Limb (tissue), 2 donors: ENCODE results near the gene SYT7.
A peak's percentile ranks its signal among the peaks of the same experiment; 100 is the strongest.

Source experiments
- DNase-seq, 2 donors: peaks; one replicate each; pipeline ENCODE4 v3.0.0-alpha.2; 2016; ENCODE audit errors: extremely low spot score in 2 of 2

The SYT7 gene

DNA sequence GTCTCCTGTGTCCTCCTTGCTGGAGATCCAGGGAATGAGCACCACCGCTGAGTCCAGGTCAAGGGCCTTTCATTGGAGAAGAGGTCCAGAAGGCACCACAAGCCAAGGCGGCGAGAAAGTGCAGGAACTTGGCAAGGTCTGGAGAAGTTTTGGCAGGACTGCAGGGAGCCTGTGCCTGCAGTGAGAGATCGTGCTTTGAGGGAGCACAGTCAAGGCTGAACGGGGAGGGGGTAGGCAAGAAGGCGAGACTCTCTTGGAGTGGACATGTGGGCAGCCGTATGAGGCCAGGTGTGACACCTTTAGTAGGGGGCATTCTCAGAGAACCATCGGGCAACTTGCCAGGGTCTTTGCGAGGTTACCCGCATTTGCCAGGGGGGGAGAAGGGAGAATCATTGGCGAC lies 41.9 kb downstream of the SYT7 start:
- DNase-seq, result no peak

DNA sequence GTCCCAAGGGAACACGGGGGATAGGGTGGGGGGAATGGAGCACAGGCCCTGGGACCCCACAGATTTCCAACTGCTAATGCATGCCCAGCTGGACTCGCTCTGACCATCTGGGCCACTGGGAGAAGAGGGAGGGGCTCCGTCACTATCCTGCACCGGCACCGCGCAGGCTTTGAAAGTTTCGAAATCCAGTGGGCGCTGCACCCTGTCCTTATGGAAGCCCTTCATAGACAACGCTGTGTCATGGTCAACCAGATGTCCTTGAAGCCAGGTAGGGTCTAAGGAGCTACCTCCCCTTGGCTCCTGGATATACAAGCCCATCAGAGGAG lies 42.3 kb downstream of the SYT7 start:
- no peak for DNase-seq

DNA sequence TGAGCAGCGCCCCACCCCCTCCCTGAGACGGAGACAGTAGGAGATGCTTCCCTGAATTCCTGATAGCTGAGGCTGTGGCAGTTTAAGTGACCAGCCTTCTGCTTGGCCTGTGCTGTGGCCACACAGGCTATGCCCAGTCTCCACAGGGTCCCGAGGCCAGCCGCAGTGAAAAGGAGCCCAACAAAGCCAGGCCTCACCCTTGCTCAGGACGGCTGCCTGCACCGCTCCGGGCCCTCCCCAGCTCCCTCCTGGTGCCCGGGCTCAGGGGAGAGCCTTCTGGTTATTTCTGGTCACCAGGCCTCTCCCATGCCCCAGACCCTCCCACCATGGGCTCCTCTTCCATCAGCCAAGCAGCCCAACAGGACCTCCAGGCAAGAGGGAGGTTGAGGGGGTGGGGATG lies 43.5 kb downstream of the SYT7 start:
- no peak for DNase-seq

DNA sequence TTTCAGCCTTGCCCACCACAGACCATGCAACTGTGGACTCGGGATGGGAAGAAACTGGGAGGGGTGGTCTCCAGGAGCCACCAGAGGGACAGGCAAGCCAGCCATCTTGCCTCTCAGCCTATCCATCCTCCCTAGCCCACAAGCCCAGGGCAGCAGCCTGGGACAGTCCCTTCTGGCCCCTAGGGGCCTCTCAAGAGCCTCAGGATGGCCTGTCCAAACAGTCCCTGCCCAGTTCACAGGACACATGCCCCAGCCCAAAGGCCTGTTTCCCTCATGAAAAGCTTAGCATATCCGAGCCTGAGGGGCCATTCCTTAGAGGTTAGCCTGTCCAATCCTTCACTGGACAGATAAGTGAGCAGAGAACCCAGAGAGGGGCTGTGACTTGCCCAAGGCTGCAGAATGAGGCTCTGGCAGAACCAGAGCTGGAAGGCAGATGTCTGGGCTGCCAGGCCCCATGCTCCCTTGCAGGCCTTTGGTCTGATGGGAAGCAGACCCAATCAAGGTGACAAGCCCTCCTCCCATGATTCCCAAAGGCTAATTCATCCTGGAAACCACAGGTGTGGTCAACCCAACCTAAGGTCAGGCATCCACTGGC lies 44.1 kb downstream of the SYT7 start:
- DNase-seq, result no peak

- DNase-seq, result no peak
These were observed 44.7 kb downstream of the SYT7 start for GRCh38 chr11:61535998-61536675.

DNA sequence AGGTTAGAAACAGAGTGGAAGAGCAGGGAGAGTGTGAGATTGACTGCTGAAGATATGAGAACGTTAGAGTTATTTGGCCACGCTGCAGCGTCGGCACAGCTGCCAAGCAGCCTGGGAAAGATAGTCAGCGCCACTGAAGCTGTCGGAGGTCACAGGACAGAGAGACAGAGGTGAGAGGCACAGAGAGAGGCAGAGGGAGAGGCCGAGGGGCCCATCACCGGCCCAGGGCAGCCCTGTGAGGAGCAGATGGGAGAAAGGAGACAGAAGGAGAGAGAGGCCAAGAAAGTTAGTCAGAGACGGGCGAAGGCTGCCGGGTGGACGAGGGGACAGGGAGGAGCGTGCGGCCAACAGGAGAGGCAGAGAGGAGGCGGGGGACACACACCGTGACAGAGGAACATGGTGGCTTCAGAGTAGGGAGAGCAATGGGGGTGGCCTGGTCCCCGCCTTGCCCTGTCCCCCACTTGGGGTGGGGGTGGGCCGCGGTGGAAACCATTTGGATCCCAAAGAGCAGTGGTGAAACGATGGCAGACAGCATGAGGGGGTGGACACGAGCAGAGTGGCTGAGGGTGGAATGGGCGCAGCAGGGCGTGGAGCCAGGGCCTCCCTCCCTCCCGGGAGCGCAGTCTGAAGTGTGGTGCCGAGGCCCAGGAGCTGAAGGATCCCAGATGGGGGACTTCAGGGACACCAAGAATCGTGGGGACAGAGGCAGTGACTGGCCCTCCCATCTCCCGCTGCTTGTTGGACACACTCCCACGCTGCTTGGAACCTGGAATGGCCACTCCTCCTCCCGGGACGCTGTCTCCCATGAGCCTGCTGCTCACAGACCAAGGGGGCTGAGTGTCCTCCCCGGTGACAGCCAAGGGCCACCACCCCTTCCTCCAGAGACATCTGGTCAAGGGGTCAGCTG lies 45.7 kb downstream of the SYT7 start:
- DNase-seq, result no peak

GRCh38 chr11:61534025-61534932 lies 46.6 kb downstream of the SYT7 start:
- no peak for DNase-seq

DNA sequence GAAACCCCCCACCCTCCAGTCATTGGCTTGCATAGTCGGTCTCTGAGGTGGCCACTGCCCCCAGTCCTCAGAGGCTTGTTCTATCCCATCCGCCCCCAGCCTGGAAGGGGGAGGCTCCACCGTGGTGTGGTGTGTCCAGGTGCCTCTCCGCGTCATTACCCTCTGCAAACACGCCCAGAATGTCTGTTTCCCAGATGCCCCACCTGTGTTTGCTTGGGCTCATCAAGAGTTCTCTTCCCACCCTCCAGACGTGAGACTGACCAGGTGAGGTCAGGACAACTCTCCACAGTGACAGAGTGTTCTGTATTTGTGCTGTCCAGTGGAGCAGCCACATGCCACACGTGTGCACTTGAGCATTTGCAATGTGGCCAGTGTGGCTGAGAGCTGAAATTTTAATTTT lies 47.5 kb downstream of the SYT7 start:
- no peak for DNase-seq

- DNase-seq, result no peak
These were observed 47.9 kb downstream of the SYT7 start for GRCh38 chr11:61533039-61533375.

DNA sequence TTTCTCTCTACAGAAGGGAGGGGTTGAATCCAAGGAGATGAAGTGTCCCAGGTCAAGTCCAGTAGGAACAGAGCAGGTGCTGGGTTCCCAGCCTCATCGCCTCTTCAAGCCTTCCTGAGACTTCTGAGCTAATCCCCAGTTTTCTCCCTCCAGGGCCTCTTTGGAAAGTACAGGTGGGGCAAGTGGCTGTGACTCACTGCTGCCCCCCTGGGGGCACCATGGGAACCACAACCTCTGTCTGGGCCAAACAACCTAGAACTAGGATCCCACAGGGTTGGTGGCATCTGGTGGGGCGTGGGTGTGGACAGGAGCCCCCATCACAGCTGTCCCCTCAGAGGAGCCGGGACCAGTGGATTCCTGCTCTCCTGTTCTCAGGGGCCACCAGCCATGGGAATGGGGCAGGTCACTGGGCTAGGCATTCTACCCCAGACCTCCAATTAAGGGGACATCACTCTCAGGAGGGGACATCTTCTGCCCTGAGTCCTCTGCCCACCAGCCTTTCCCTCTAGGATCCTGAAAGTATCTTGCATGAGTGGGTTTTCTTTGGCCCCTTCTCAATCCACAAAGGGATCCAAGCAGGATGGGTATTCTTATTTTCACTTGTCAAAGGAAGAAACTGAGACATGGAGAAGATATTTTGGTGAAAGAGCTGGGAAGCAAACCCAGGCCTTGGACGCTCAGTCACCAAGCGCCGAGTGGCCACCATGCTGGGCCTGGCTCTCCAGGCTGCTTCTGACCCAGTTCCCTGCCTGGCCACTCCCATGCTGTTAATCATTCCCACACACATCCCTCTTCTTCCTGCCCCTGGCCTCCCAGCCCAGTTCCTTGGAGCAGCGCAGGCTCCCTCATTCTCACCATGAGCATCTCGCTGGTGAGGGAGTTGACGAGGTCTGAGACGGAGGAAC lies 48.5 kb downstream of the SYT7 start:
- DNase-seq, result no peak

GRCh38 chr11:61531044-61531443 lies 49.8 kb downstream of the SYT7 start:
- DNase-seq, result peak in 1 of 2 donors; percentile 51

- DNase-seq, result no peak
These were observed 51.2 kb downstream of the SYT7 start for GRCh38 chr11:61529537-61530225.

DNA sequence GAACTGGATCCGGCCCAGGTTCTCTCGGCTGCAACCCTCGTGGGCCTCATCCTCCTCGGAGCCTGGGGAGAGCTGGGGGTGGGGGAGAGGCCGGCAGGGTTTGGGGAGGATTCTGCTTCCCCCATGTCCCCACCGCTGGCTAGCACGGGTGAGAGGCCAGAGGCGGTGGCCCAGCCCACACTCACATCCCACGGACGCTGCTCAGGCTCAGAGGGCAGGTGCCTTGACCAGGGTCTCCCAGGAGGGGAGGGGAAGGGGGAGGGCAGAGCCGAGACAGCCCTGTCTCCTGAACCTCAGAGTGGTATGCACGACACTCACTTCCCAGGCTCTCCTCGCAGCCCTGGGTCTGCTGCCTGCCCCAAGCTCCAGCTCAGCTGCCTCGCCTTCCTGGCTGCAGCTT lies 52.8 kb downstream of the SYT7 start:
- DNase-seq, result no peak

GRCh38 chr11:61526956-61527731 lies 53.7 kb downstream of the SYT7 start:
- no peak for DNase-seq

- DNase-seq, result no peak
These were observed 54.6 kb downstream of the SYT7 start for GRCh38 chr11:61526229-61526628.

DNA sequence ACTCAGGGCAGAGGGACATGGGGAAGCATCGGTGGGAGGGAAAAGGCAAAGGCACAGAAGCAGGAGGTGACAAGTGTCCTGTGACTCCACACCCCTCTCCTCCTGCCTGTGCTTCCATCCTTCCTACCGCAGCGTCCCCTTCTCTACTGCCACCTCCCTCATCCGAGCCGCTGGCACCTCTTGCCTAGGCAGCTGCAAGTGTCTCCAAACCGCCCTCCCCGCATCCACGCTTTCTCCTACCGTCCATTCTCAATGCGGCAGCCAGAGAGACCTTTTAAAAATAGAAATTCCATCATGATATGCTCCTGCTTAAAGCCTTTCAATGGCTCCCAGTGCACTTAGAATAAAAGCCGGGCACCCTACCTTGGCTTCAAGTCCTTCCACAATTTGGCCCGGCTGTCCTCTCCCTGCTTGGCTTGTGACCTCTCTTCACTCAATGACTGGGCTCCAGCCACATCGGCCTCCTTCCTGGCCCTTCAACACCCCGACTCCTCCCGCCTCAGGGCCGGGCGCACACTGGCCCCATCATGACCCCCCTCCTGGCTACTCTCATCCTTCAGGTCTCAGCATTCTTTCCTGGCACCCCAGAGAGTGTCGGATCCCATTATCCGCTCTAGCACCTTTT lies 55.8 kb downstream of the SYT7 start:
- DNase-seq, result no peak

GRCh38 chr11:61524446-61524845 lies 56.4 kb downstream of the SYT7 start:
- no peak for DNase-seq

- DNase-seq, result no peak
These were observed 58.0 kb downstream of the SYT7 start for GRCh38 chr11:61522881-61523280.
